Endothelial cell (in vitro differentiated cells): ENCODE measurements around the gene CS. TPM values are rescaled to one million over a fixed set of nuclear protein-coding genes. Genes with fewer than 3 reads are reported as not detected.
A peak's percentile ranks its signal among the peaks of the same experiment; 100 is the strongest.
"Not testable (repeated sequence)": the region's sequence is repeated elsewhere in the genome, so short reads cannot be mapped to it uniquely, and the experiment has no call there.

Experiments
- DNase-seq: peaks from one replicate; pipeline ENCODE4 v3.0.0; 2021; ENCODE audit warnings: low spot score
- H3K27ac Mint-ChIP-seq: one replicate; pipeline ENCODE4 v1.8.0; 2021; ENCODE audit warnings: mixed read lengths, inconsistent platforms; ENCODE audit not compliant: unreplicated experiment
- H3K27me3 Mint-ChIP-seq: one replicate; pipeline ENCODE4 v1.8.0; 2021; ENCODE audit warnings: mild to moderate bottlenecking, moderate library complexity, mixed read lengths, inconsistent platforms; ENCODE audit not compliant: unreplicated experiment
- H3K36me3 Mint-ChIP-seq: one replicate; pipeline ENCODE4 v1.8.0; 2021; ENCODE audit warnings: mild to moderate bottlenecking, low read depth, mixed read lengths, inconsistent platforms; ENCODE audit not compliant: unreplicated experiment
- H3K4me1 Mint-ChIP-seq: one replicate; pipeline ENCODE4 v1.8.0; 2021; ENCODE audit warnings: mild to moderate bottlenecking, mixed read lengths, inconsistent platforms; ENCODE audit not compliant: unreplicated experiment
- H3K4me3 Mint-ChIP-seq: one replicate; pipeline ENCODE4 v1.8.0; 2021; ENCODE audit warnings: mild to moderate bottlenecking, mixed read lengths, inconsistent platforms; ENCODE audit not compliant: unreplicated experiment
- H3K9me3 Mint-ChIP-seq: one replicate; pipeline ENCODE4 v1.8.0; 2021; ENCODE audit warnings: mixed read lengths, inconsistent platforms; ENCODE audit not compliant: unreplicated experiment
- CTCF ChIP-seq: fragments of 200-600 bp; sonication (generic); IDR thresholded peaks from one replicate; pipeline ENCODE4 v1.5.0; 2021; ENCODE audit warnings: antibody characterized with exemption; ENCODE audit not compliant: unreplicated experiment
- total RNA-seq: library from RNA; stranded (reverse); fragmentation: NEBNext Ultra II Directional; extraction: Animal tissue kit (Norgen Biotek cat#: 25700); gene quantifications from one replicate; pipeline ENCODE4 v1.2.1, GENCODE V29; 2021; ENCODE audit not compliant: unreplicated experiment

Gene CS
- total RNA-seq, 1 donor from 2014 or later: 187 TPM

GRCh38 chr12:56286044-56286830 lies 13.9 kb downstream of the CS start:
- Mint-ChIP-seq H3K9me3 (no peaks in the 10 kb centered on the region), H3K4me1 (no peaks in the 10 kb centered on the region), H3K36me3 (peaks cover 22% of the 10 kb centered on the region), H3K27ac (no peak overlapping the region), H3K27me3 (peaks cover 4% of the 10 kb centered on the region), H3K4me3 (no peak overlapping the region)
- no peak for DNase-seq
- no peak for TF ChIP-seq CTCF

- H3K27ac Mint-ChIP-seq, H3K4me1 Mint-ChIP-seq, DNase-seq, H3K9me3 Mint-ChIP-seq, H3K27me3 Mint-ChIP-seq, H3K4me3 Mint-ChIP-seq: not testable (repeated sequence)
- H3K36me3 Mint-ChIP-seq: peaks cover 22% of the 10 kb centered on the region
Measured at GRCh38 chr12:56284263-56284662, 15.9 kb downstream of the CS start.

GRCh38 chr12:56282579-56282978 lies 17.6 kb downstream of the CS start:
- no peaks in the 10 kb centered on the region for H3K9me3 Mint-ChIP-seq

GRCh38 chr12:56282030-56282429 lies 18.1 kb downstream of the CS start:
- no peaks in the 10 kb centered on the region for H3K4me1 Mint-ChIP-seq
- H3K4me3 Mint-ChIP-seq: no peak overlapping the region
- no peak for TF ChIP-seq CTCF
- H3K27ac Mint-ChIP-seq: no peak overlapping the region
- no peaks in the 10 kb centered on the region for H3K9me3 Mint-ChIP-seq
- DNase-seq: no peak
- peaks cover 22% of the 10 kb centered on the region for H3K36me3 Mint-ChIP-seq
- H3K27me3 Mint-ChIP-seq: peaks cover 4% of the 10 kb centered on the region

More at GRCh38 chr12:56282579-56282978, 17.6 kb downstream of the CS start:
- peaks cover 4% of the 10 kb centered on the region for H3K27me3 Mint-ChIP-seq
- peaks cover 22% of the 10 kb centered on the region for H3K36me3 Mint-ChIP-seq
- DNase-seq: no peak
- no peak for TF ChIP-seq CTCF
- H3K27ac Mint-ChIP-seq: no peak overlapping the region
- no peak overlapping the region for H3K4me3 Mint-ChIP-seq
- H3K4me1 Mint-ChIP-seq: no peaks in the 10 kb centered on the region

DNA sequence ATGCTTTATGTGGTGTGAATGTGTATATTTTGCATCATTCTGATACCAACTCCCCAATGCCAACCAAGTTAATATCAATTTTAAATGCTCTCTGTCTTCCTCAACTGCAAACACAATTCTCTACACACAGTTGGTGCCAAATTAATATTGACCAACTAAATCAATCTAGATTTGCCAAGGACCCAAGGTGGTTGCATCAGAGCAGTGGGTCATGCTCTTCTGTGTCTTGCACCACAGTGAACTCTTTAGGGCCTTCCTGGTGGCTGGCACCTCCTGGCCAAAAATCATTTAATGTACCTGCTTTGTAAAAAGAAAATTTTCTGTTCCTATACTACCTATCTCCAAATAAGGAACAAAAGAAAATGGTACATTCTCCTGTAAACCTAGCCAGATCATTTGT lies 19.3 kb downstream of the CS start:
- Mint-ChIP-seq H3K4me3 (peak overlapping the region; percentile 56), H3K36me3 (peaks cover 27% of the 10 kb centered on the region), H3K4me1 (no peaks in the 10 kb centered on the region), H3K27ac (no peak overlapping the region), H3K27me3 (peaks cover 3% of the 10 kb centered on the region), H3K9me3 (no peaks in the 10 kb centered on the region)
- no peak for DNase-seq
- TF ChIP-seq CTCF: no peak
